H9 (cell line): ENCODE measurements around the gene NT5C. TPM values are rescaled to one million over a fixed set of nuclear protein-coding genes. Genes with fewer than 3 reads are reported as not detected.
A peak's percentile ranks its signal among the peaks of the same experiment; 100 is the strongest.

Source experiments
- DNase-seq: peaks from one replicate; pipeline ENCODE4 v3.0.0-alpha.2; 2017
- H2AFZ ChIP-seq: one replicate; pipeline ENCODE4 v1.6.1; 2013; ENCODE audit warnings: mild to moderate bottlenecking, low read length, control low read depth, moderate library complexity
- H2AK5ac ChIP-seq: 2 replicates; pipeline ENCODE4 v1.6.1; 2013; ENCODE audit warnings: low read length, control low read depth, mixed read lengths; ENCODE audit not compliant: insufficient read length
- H2BK120ac ChIP-seq: one replicate; pipeline ENCODE4 v1.6.1; 2013; ENCODE audit warnings: low read depth, mild to moderate bottlenecking, low read length, control low read depth, inconsistent platforms; ENCODE audit not compliant: poor library complexity, severe bottlenecking
- H2BK12ac ChIP-seq: 2 replicates; pipeline ENCODE4 v1.6.1; 2013; ENCODE audit warnings: low read length, control low read depth, mixed read lengths, low read depth; ENCODE audit not compliant: insufficient read length
- H2BK15ac ChIP-seq: 2 replicates; pipeline ENCODE4 v1.6.1; 2013; ENCODE audit warnings: low read depth, low read length, control low read depth
- H2BK20ac ChIP-seq: one replicate; pipeline ENCODE4 v1.6.1; 2013; ENCODE audit warnings: low read depth, mild to moderate bottlenecking, low read length, control low read depth, inconsistent platforms; ENCODE audit not compliant: poor library complexity, severe bottlenecking
- H2BK5ac ChIP-seq: 2 replicates; pipeline ENCODE4 v1.6.1; 2013; ENCODE audit warnings: low read length, control low read depth, mixed read lengths; ENCODE audit not compliant: insufficient read length
- H3K14ac ChIP-seq: 2 replicates; pipeline ENCODE4 v1.6.1; 2013; ENCODE audit warnings: low read length, control low read depth; ENCODE audit not compliant: insufficient read depth
- H3K18ac ChIP-seq: 2 replicates; pipeline ENCODE4 v1.6.1; 2013; ENCODE audit warnings: low read depth, mild to moderate bottlenecking, mixed read lengths, low read length, control low read depth; ENCODE audit not compliant: insufficient read length
- H3K23ac ChIP-seq: 2 replicates; pipeline ENCODE4 v1.6.1; 2013; ENCODE audit warnings: low read length, control low read depth, mixed read lengths, low read depth; ENCODE audit not compliant: insufficient read length
- H3K23me2 ChIP-seq: 2 replicates; pipeline ENCODE4 v1.6.1; 2013; ENCODE audit warnings: low read depth, mild to moderate bottlenecking, mixed read lengths, low read length, control low read depth; ENCODE audit not compliant: insufficient read length, poor library complexity, severe bottlenecking
- H3K27ac ChIP-seq: 2 replicates; pipeline ENCODE4 v1.5.1; 2013; ENCODE audit warnings: low read length, control low read depth, mixed read lengths, low read depth; ENCODE audit not compliant: insufficient read length
- H3K27me3 ChIP-seq: 2 replicates; pipeline ENCODE4 v1.6.1; 2013; ENCODE audit warnings: low read length, control low read depth, inconsistent platforms; ENCODE audit not compliant: insufficient read depth
- H3K4ac ChIP-seq: 2 replicates; pipeline ENCODE4 v1.6.1; 2013; ENCODE audit warnings: low read depth, mild to moderate bottlenecking, control low read depth, inconsistent platforms, low read length, moderate library complexity
- H3K4me1 ChIP-seq: 2 replicates; pipeline ENCODE4 v1.6.1; 2013; ENCODE audit warnings: low read length, control low read depth, inconsistent platforms; ENCODE audit not compliant: insufficient read depth
- H3K4me2 ChIP-seq: 2 replicates; pipeline ENCODE4 v1.6.1; 2013; ENCODE audit warnings: low read length, control low read depth, mixed read lengths; ENCODE audit not compliant: insufficient read length, insufficient read depth
- H3K56ac ChIP-seq: 2 replicates; pipeline ENCODE4 v1.6.1; 2013; ENCODE audit warnings: low read depth, mild to moderate bottlenecking, mixed read lengths, low read length, control low read depth; ENCODE audit not compliant: insufficient read length
- H3K79me1 ChIP-seq: 2 replicates; pipeline ENCODE4 v1.6.1; 2013; ENCODE audit warnings: low read depth, mild to moderate bottlenecking, moderate library complexity, low read length, control low read depth, inconsistent platforms; ENCODE audit not compliant: insufficient read depth, poor library complexity, severe bottlenecking
- H3K79me2 ChIP-seq: 2 replicates; pipeline ENCODE4 v1.6.1; 2013; ENCODE audit warnings: low read length, control low read depth, inconsistent platforms; ENCODE audit not compliant: insufficient read depth
- H3K9ac ChIP-seq: 2 replicates; pipeline ENCODE4 v1.6.1; 2013; ENCODE audit warnings: low read length, control low read depth, mixed read lengths; ENCODE audit not compliant: insufficient read length; ENCODE audit errors: extremely low read depth
- H3K9me3 ChIP-seq: one replicate; pipeline ENCODE4 v1.6.1; 2013; ENCODE audit warnings: low read depth, low read length, inconsistent platforms; ENCODE audit not compliant: control insufficient read depth
- H3T11ph ChIP-seq: one replicate; pipeline ENCODE4 v1.6.1; 2013; ENCODE audit warnings: mild to moderate bottlenecking, low read length, control low read depth, inconsistent platforms
- H4K20me1 ChIP-seq: one replicate; pipeline ENCODE4 v1.6.1; 2013; ENCODE audit not compliant: control insufficient read depth, insufficient read length, insufficient read depth
- H4K5ac ChIP-seq: 2 replicates; pipeline ENCODE4 v1.6.1; 2013; ENCODE audit warnings: low read depth, mild to moderate bottlenecking, mixed read lengths, low read length, control low read depth; ENCODE audit not compliant: insufficient read length
- H4K8ac ChIP-seq: replicated peaks from 2 replicates; pipeline ENCODE4 v1.6.1; 2013; ENCODE audit warnings: low read length, control low read depth, mixed read lengths, low read depth; ENCODE audit not compliant: insufficient read length
- H4K91ac ChIP-seq: 2 replicates; pipeline ENCODE4 v1.6.1; 2013; ENCODE audit warnings: low read depth, mild to moderate bottlenecking, moderate library complexity, mixed read lengths, low read length, control low read depth; ENCODE audit not compliant: insufficient read length
- H3K27ac Mint-ChIP-seq, 3 experiments: 2 replicates in 2 of 3; 3 replicates in 1 of 3; pipeline ENCODE4 v1.8.0; 2020 to 2021; ENCODE audit warnings: mixed read lengths in 3 of 3, mild to moderate bottlenecking in 1 of 3, moderate library complexity in 1 of 3
- H3K27me3 Mint-ChIP-seq: 2 replicates; pipeline ENCODE4 v1.8.0; 2021; ENCODE audit warnings: low read depth, mild to moderate bottlenecking, moderate library complexity, mixed read lengths
- H3K36me3 Mint-ChIP-seq, 3 experiments: 2 replicates in 2 of 3; 3 replicates in 1 of 3; pipeline ENCODE4 v1.8.0; 2020 to 2021; ENCODE audit warnings: low read depth in 3 of 3, mixed read lengths in 3 of 3; ENCODE audit not compliant: insufficient read depth in 1 of 3
- H3K4me1 Mint-ChIP-seq, 2 experiments: 2 replicates each; pipeline ENCODE4 v1.8.0; 2020; ENCODE audit warnings: mixed read lengths in 2 of 2
- H3K4me3 Mint-ChIP-seq, 2 experiments: 2 replicates in 1 of 2; 3 replicates in 1 of 2; pipeline ENCODE4 v1.8.0; 2020 to 2021; ENCODE audit warnings: mild to moderate bottlenecking in 2 of 2, mixed read lengths in 2 of 2, moderate library complexity in 1 of 2
- H3K9me3 Mint-ChIP-seq, 2 experiments: 2 replicates in 1 of 2; 3 replicates in 1 of 2; pipeline ENCODE4 v1.8.0; 2020; ENCODE audit warnings: mild to moderate bottlenecking in 2 of 2, mixed read lengths in 2 of 2, moderate library complexity in 1 of 2
- WGBS: extraction: QIAGEN DNeasy Blood & Tissue Kit; methylation state at CpG from one replicate; pipeline ENCODE4 v1.1.7; 2013; ENCODE audit warnings: missing lambda C conversion rate, low lambda C conversion rate, mixed read lengths; ENCODE audit not compliant: insufficient read length; ENCODE audit errors: extremely low coverage; 5-methylcytosine and 5-hydroxymethylcytosine counted together
- long read RNA-seq: library from polyadenylated mRNA; unstranded; transcript quantifications from one replicate; pipeline ENCODE4 v2.0.0, GENCODE V29; 2020
- total RNA-seq: library from RNA; stranded (reverse); gene quantifications from 2 replicates; pipeline ENCODE4 v1.2.1, GENCODE V29; 2021
- TF ChIP-seq, protein P1 (sequence below): fragments of 200-600 bp; sonication (generic); conservative IDR thresholded peaks from 3 replicates; pipeline ENCODE4 v1.8.0; 2021; ENCODE audit warnings: antibody characterized with exemption, mild to moderate bottlenecking

NT5C gene
- 76.2 and 77.7 TPM in 2 replicates for total RNA-seq
- long read RNA-seq, transcript NT5C-203 (4 exons, 648 nt): minor isoform, 12 of 220 reads
- long read RNA-seq, transcript NT5C-201 (5 exons, 954 nt): major isoform, 88 of 220 reads
- long read RNA-seq, transcript NT5C-214 (2 exons, 503 nt): minor isoform, 22 of 220 reads
- long read RNA-seq, transcript NT5C-213 (3 exons, 1,315 nt): minor isoform, 8 of 220 reads
- long read RNA-seq, partial matches to known transcripts: 17 of 220 reads
- long read RNA-seq, other reads (novel, unspliced or antisense): 54 of 220 reads

DNA sequence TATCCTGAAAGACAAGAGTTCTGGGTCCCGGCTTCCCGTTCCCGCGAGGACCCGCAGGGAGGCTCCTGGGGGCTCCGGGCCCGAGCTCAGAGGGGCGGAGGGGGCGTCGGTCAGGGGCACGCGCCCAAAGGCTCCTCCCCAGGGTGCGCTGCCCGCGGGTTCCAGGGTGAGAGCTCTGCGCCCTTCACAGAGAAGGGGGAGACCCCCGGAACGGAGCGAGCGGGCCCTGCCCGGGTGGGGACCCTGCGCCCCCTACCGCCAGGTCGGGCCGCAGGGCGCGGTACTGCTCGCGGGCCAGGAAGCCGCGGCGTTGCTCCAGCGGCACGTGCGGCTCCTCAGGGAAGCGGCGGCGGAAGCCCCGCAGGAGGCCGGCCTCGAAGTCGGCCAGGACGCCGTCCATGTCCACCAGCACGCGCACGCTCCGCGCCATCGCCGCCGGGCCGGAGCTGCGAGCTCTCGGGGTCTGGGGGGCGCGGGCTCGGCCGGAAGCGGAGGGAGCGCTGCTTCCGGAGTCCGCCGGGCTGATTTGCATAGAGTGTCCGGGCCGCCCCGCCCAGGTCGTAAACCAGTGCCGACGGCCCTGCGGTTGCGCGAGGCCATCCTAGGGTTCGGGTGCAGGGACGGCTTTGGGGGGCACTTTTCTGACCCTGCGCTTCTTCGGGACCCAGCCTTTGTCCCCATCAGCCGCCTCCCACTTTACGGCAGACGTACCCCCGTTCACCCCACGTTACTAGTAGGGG lies at the start of gene NT5C:
NT5C (minus strand) TSS at position 465 of the 740 bp plus-strand sequence; CDS start at position 430, 35 bp downstream.
- no peak within 1 kb of the TSS for H2BK20ac ChIP-seq
- H3K56ac ChIP-seq: no peak within 1 kb of the TSS
- H3T11ph ChIP-seq: no peak within 1 kb of the TSS
- no peaks in the 10 kb centered on the region for H3K79me2 ChIP-seq
- H2BK120ac ChIP-seq: no peak within 1 kb of the TSS
- no peak within 1 kb of the TSS for H3K4ac ChIP-seq
- no peaks in the 10 kb centered on the region for H3K9me3 Mint-ChIP-seq
- peak; percentile 93 for DNase-seq
- H3K9me3 ChIP-seq: no peaks in the 10 kb centered on the region
- no CpG with 5 or more reads among the region's 82 CpGs for WGBS
- no peak within 1 kb of the TSS for H2BK5ac ChIP-seq
- no peak within 1 kb of the TSS for H4K91ac ChIP-seq
- H4K8ac ChIP-seq: no peak within 1 kb of the TSS
- H3K27ac Mint-ChIP-seq: peak within 1 kb of the TSS; percentile 85 to 95 (median 95)
- no peak within 1 kb of the TSS for H3K27ac ChIP-seq
- H3K4me1 ChIP-seq: no peaks in the 10 kb centered on the region
- no peak within 1 kb of the TSS for H2AK5ac ChIP-seq
- TF ChIP-seq, protein P1, sequence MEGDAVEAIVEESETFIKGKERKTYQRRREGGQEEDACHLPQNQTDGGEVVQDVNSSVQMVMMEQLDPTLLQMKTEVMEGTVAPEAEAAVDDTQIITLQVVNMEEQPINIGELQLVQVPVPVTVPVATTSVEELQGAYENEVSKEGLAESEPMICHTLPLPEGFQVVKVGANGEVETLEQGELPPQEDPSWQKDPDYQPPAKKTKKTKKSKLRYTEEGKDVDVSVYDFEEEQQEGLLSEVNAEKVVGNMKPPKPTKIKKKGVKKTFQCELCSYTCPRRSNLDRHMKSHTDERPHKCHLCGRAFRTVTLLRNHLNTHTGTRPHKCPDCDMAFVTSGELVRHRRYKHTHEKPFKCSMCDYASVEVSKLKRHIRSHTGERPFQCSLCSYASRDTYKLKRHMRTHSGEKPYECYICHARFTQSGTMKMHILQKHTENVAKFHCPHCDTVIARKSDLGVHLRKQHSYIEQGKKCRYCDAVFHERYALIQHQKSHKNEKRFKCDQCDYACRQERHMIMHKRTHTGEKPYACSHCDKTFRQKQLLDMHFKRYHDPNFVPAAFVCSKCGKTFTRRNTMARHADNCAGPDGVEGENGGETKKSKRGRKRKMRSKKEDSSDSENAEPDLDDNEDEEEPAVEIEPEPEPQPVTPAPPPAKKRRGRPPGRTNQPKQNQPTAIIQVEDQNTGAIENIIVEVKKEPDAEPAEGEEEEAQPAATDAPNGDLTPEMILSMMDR: peak; percentile 85
- no peak within 1 kb of the TSS for H2BK12ac ChIP-seq
- peak within 1 kb of the TSS; percentile 85 to 92 for H3K4me3 Mint-ChIP-seq
- H3K9ac ChIP-seq: peak within 1 kb of the TSS; percentile 67
- peak within 1 kb of the TSS; percentile 88 for H3K18ac ChIP-seq
- no peaks in the 10 kb centered on the region; the same call in 1 of the 2 replicates for H3K27me3 Mint-ChIP-seq
- H3K4me2 ChIP-seq: peak within 1 kb of the TSS; percentile 49
- peak within 1 kb of the TSS; percentile 86 for H3K14ac ChIP-seq
- H3K79me1 ChIP-seq: no peaks in the 10 kb centered on the region
- no peak within 1 kb of the TSS for H2AFZ ChIP-seq
- H2BK15ac ChIP-seq: no peak within 1 kb of the TSS
- H3K36me3 Mint-ChIP-seq: peaks cover 9 to 34% (median 32%) of the 10 kb centered on the region in 3 experiments
- no peak within 1 kb of the TSS for H4K5ac ChIP-seq
- H3K27me3 ChIP-seq: no peaks in the 10 kb centered on the region
- peaks cover 4% of the 10 kb centered on the region for H4K20me1 ChIP-seq
- H3K23ac ChIP-seq: no peak within 1 kb of the TSS
- peaks cover 5 to 10% of the 10 kb centered on the region in 2 experiments for H3K4me1 Mint-ChIP-seq
- peaks cover 8% of the 10 kb centered on the region for H3K23me2 ChIP-seq
